ENCODE measurements around the gene SNTG2.

The SNTG2 gene

GRCh38 chr2:1253629-1254028 is 303.0 kb downstream of the SNTG2 start:
- no peak for DNase-seq

DNA sequence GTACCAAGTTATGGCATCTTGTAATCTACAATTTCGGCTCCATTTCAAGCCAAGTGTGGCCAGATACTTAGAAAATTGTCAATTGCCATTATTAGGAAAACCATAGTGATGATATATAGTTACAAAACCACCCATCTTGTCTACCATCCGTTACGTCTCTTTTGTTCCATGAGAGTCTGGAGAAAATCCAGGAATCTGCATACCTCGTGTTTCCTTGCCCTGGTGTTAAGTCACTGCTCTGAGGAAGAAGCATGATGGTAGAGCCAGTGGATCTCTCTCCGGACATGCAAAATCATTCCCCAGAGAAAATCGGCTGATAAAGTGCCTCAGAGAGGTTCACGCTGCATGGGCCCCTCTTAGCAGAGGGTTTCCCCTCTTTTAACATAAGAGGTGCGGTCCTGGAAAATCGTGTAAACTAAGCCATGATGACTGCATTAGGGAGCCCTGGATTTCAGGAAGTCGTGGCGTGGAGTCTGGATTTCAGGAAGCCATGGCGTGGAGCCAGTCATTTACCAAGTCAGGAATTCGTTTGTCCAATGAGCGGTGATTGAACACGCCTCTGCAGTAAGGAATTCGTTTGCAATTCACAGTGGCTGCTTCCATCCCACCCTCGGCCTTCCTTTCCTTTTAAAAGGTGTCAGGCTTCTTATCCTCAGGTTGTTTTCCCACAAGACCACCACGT is 304.2 kb downstream of the SNTG2 start:
- DNase-seq, result no peak

DNA sequence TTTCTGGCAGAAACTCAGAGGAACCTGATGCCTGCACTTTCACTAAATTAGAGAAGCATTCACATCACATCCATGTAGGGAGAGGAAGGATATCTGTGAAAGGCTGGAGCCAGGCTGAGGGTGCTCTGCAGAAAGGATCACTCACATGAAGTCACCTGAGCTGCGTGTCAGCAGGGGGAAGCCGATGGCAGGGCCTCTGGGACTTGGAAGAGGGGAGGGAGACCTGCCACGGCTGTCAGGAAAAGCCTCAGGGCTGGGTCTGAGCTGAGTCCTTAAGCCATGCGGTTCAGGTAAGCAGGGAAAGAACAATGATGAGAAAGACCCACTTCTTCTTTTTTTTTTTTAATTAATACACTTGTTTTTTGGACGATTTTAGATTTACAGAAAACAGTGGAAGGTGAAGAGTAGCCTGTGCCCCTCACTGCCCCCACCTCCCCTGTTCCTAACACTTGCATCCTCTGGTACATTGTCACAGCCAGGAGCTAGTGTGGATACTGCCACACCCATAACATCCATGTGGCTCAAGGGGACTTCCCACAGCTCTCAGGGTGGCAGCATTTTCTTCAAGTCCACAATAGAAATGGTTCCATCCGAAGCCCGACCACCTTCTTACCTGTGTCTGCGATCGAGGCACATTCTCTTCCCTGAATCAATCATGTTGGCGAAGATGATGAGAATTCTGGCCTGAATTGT is 306.1 kb downstream of the SNTG2 start:
- no peak for DNase-seq

DNA sequence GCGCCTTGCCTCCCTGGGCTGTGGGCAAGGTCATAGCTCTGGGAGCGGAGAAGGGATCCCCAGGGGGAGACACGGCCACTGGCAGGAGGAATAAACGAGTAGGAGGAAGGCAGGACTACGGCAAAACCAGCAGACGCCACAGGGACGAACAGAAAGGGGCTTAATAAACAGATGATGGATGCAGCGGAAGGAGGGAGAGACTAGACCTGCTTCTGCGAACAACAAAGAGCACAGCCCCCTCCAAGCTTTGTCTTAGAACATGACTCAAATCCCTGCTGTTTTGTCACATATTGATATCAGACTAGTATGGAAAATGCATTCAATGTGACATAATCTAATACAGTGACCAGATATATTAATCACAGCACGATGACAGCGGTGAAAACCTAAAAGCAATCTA is 306.7 kb downstream of the SNTG2 start:
- DNase-seq, result no peak

DNA sequence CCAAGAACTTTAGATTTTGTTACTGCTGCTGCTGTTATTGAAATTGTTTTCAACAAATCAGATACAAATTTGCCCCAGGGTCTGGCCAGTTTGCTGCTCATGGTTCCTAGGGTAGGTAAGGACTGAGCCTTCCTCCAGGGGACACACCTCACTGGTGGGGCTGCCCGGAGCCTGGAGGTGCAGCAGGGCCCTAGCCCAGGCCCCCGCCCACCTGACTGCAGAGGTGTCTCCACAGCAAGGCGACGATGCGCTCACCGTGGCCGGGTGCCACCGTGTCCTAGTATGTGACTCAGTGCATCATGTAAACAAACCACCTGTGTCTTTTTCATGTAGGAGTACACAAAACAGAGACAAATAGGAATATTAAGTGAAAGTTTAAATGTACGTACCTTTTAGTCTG is 309.1 kb downstream of the SNTG2 start:
- no peak for DNase-seq

DNA sequence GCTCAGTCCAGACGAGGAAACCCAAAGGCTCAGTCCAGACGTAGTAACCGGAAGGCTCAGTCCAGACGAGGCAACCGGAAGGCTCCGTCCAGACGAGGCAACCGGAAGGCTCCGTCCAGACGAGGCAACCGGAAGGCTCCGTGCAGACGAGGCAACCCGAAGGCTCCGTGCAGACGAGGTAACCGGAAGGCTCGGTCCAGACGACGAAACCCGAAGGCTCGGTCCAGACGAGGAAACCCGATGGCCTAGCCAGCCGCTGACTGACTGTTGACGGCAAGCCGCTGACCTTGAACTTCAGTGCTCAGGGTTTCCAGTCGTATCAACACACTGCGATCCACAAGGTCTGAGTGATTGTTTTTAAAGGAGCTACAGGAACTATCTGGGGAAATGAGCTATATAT is 312.0 kb downstream of the SNTG2 start:
- DNase-seq, result no peak

DNA sequence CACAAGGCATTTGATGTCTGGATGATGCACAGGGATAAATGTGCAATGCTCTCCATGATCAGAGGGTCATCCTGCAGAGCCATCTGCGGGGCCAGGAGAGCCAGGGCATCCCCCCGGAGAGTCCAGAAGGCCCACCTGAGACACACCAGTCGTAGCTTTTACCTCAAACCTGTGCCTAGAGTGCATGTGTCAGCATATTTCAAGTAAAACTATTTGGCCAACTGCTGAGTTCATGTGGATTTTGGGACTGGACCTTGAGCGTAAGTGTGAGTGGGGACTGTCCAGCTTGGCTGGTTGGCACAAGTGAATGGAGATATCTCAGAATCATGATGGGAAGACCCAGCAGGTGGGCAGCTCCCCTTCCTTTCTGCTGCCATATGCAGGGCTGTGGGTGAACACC is 314.8 kb downstream of the SNTG2 start:
- no peak for DNase-seq

- DNase-seq, result no peak
Measured at GRCh38 chr2:1266351-1266750, 315.7 kb downstream of the SNTG2 start.

- no peak for DNase-seq
Measured at GRCh38 chr2:1268034-1268433, 317.4 kb downstream of the SNTG2 start.

DNA sequence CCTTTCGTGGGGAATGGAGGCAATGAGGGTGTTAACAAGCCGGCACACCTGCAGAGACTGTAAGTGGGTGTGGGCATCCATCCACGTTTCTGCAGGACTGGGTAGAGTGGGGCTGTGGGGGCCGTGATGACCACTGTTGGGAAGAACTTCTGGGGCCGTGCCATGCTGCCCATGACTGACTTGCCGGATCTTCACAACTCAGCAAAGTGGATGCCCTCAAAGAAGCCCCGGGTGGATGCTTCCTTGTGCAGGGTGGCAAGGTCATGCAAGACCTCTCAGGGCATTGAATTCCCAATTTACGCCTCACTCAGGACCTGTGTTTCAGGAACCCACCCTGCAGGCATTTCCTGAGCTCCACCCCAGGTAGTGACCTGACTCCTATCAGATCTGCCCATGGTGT is 319.2 kb downstream of the SNTG2 start:
- no peak for DNase-seq

DNA sequence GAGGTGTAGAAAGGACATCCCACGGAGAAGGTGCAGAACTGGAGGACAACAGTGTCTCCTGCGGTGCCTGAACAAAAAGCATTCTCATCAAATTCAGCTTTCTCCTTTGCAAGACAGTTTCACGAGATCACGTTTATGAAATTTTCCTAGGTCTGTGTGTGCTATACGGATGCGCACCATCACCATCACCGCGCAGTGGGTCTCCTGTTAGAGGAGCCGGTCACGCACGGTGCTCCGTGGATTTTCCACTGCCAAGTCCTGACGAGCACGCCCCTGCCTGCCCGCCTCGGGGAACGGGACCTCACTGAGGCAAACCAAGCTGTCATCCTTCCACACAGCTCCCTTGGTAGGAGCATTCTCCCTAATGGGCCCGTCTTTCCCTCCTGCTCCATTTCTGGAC is 322.2 kb downstream of the SNTG2 start:
- no peak for DNase-seq

- no peak for DNase-seq
Measured at GRCh38 chr2:1277634-1278033, 327.0 kb downstream of the SNTG2 start.

GRCh38 chr2:1278125-1278524 is 327.5 kb downstream of the SNTG2 start:
- no peak for DNase-seq

DNA sequence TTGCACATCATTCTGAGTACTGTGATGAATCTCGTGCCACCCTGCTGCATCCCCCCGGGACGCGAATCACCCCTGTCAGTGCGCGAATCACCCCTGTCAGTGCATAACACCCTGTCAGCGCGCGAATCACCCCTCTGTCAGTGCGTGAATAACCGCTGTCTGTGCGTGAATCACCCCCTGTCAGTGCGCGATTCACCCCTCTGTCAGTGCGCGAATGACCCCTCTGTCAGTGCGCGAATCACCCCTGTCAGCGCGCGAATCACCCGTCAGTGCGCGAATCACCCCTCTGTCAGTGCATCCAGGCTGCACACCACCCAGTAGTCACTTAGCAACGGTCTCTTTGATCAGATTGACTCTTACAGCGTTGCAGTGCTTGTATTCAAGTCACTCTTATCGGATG is 328.2 kb downstream of the SNTG2 start:
- DNase-seq, result no peak

DNA sequence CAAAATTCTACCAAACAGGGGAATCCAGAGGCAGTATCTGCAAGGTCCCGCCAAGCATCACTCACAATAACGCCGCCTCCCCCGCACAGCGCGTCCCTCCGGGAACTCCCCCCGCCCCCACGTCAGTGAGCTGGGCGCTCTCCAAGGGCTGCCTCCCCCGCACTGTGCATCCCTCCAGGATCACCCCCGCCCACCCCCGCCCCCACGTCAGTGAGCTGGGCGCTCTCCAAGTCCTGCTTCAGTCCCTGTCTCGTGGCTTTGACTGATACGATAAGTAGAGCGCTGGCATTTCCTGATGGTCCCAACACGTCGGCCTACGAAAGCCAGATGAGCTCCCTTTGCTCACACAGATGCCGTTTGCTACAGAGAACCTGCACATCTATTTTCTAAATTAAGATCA is 331.9 kb downstream of the SNTG2 start:
- no peak for DNase-seq

DNA sequence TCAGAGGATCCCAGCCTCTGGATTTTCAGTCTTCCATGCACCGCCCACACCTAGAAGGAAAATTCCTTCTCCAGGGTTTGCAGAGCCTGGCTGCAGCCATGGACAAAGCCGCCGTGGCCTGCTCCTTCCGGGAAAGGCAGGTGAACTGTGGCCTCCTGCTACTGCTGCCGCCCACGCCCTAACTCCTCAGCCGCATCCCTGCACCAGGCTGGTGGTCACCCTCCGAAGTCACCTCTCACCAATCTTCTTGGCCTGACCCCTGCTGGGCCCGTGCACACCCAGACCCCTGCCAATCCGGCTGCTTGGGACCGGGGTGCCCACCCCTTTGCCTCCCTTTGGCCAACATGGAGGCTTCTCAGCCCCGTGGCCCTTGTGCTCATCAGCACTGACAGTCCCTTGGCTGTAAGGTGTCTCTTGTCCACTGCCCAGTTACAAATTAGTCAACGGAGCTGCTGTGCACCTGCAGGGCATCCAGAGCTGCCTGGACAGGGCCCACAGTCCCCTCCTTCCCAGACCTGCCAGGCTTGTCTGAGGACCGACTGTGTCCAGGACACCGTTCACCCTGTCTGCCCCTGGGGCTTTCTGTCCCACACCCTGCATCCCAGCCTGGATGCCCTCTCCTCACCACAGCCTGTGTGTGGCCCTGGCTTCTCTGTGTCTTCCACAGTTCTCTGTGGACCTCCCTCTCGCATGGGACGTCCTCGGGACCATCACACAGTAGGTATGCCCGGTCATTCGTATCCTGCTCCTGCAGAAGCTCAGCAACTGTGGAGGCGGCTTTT is 332.6 kb downstream of the SNTG2 start:
- DNase-seq, result no peak

DNA sequence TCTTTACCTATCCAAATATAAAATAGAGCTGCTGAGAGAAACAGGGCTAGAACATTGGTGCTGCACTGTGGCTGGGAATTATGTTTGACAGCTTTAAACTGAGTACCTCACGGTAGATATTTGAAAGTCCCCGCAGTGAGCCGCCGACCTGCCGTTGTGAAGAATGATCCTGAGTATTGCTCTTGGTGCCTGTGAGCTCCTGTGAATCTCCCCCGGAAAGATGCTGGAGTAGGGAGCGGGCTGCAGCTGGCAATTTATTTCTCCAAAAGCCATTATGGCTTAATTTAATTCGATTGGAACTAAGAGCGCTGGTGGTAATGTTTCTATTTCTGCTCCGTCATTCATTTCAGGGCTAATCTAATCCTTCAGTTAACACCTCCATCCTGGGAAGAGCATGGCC is 333.2 kb downstream of the SNTG2 start:
- DNase-seq, result no peak

GRCh38 chr2:1286929-1287328 is 336.3 kb downstream of the SNTG2 start:
- no peak for DNase-seq

GRCh38 chr2:1287427-1287826 is 336.8 kb downstream of the SNTG2 start:
- no peak for DNase-seq

GRCh38 chr2:1294900-1295299 is 344.3 kb downstream of the SNTG2 start:
- DNase-seq, result no peak

DNA sequence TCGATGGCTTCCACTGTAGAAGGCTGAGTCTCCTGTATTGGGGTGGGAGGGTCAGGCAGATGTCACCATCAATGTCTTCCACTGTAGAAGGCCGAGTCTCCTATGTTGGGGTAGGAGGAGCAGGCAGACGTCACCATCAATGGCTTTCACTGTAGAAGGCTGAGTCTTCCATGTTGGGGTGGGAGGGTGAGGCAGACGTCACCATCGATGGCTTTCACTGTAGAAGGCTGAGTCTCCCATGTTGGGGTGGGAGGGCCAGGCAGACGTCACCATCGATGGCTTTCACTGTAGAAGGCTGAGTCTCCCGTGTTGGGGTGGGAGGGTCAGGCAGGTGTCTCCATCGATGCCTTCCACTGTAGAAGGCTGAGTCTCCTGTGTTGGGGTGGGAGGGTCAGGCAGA is 345.1 kb downstream of the SNTG2 start:
- no peak for DNase-seq

DNA sequence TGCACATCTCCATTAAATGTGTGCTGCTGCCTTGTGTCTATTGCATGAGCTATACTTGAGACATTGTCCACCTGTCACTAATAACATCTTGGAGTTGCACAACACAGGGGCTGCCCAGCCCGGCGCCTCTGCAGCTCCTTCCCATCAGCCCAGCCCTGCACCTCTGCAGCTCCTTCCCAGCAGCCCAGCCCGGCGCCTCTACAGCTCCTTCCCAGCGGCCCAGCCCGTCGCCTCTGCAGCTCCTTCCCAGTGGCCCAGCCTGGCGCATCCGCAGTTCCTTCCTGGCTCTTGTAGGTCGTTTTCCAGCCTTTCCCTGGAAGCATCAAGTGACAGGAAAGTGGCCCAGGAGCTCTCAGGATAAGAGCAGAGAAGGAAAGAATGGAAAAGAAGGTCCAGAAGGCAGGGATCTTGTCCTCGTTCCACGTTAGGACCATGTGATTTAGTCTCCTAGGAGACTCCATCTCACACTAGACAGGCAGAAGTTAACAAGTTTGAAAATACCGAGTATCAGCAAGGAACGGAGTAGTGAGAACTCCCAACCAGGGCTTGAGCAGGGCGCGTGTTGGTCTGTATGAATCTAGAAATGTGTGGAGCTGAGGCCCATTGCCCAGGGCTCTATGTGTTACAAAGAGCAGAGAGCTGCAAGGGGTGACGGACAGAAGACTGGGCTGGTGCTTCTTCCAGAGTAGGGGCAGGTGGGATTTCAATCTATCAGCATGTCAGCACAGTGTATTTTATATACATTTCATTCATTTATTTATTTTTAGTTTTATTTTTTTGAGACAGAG is 346.9 kb downstream of the SNTG2 start:
- no peak for DNase-seq

- no peak for DNase-seq
Measured at GRCh38 chr2:1299043-1299442, 348.4 kb downstream of the SNTG2 start.
